Measurements from ENCODE around the gene ING3.

ING3 gene

GRCh38 chr7:121006711-121007315, 56.2 kb downstream of the ING3 start:
- Histone ChIP-seq H3K4me3 (ENCODE audit: low read depth, low read length) (no peak overlapping the region), H3K27ac (ENCODE audit: extremely low read depth, low read depth, low read length) (no peak overlapping the region), H3K36me3 (ENCODE audit: control insufficient read depth in 2 of 2, insufficient read depth in 1 of 2, low read length in 2 of 2) (no peaks in the 10 kb centered on the region), H3K9me3 (ENCODE audit: control insufficient read depth, insufficient read depth, low read depth, low read length) (no peaks in the 10 kb centered on the region), H3K4me1 (ENCODE audit: control insufficient read depth, insufficient read depth, low read length) (no peaks in the 10 kb centered on the region)
- TF ChIP-seq ZNF335 (tag by site-specific recombination; conservative IDR thresholded peaks at IDR 0.05) (no peak), HIC1 (tag by site-specific recombination; IDR thresholded peaks at IDR 0.05) (no peak), ZNF354C (tag by site-specific recombination; IDR thresholded peaks at IDR 0.05; ENCODE audit: borderline replicate concordance, low read depth) (no peak), ZNF707 (tag by site-specific recombination; IDR thresholded peaks at IDR 0.05) (no peak), ZBTB20 (tag by site-specific recombination; IDR thresholded peaks at IDR 0.05) (no peak), YY1 (tag by site-specific recombination; IDR thresholded peaks at IDR 0.05) (no peak), KLF9 (tag by site-specific recombination; IDR thresholded peaks at IDR 0.05; ENCODE audit: low read depth) (no peak), ZNF513 (tag by site-specific recombination; IDR thresholded peaks at IDR 0.05) (no peak), ZNF18 (tag by site-specific recombination; IDR thresholded peaks at IDR 0.05) (no peak)
- ChIA-PET CTCF (interaction anchor here (0.6 to 1.3 kb wide), 2 partner anchors 21 to 75 kb away, joined by 3 to 5 read pairs; no protein-coding TSS in a partner anchor), POLR2A (interaction anchor here (0.6 kb wide), 1 partner anchor 11 kb away, joined by 4 read pairs; no protein-coding TSS in a partner anchor)

- Histone ChIP-seq H3K9me3 (ENCODE audit: control insufficient read depth, insufficient read depth, low read depth, low read length) (no peaks in the 10 kb centered on the region), H3K4me3 (ENCODE audit: low read depth, low read length) (no peak overlapping the region), H3K27ac (ENCODE audit: extremely low read depth, low read depth, low read length) (no peak overlapping the region), H3K4me1 (ENCODE audit: control insufficient read depth, insufficient read depth, low read length) (peaks cover 8% of the 10 kb centered on the region), H3K36me3 (ENCODE audit: control insufficient read depth in 2 of 2, insufficient read depth in 1 of 2, low read length in 2 of 2) (no peaks in the 10 kb centered on the region)
- ChIA-PET CTCF (interaction anchor here (1.2 to 1.4 kb wide), 2 partner anchors 21 to 99 kb away, joined by 4 to 7 read pairs; partner anchors contain the start of gene CPED1), POLR2A (no interaction called here)
- TF ChIP-seq ZNF624 (tag by site-specific recombination; IDR thresholded peaks at IDR 0.05) (no peak), ZEB2 (tag by site-specific recombination; IDR thresholded peaks at IDR 0.05) (no peak)
Observed at GRCh38 chr7:121008816-121009215, 58.2 kb downstream of the ING3 start.

GRCh38 chr7:121011401-121011800, 60.8 kb downstream of the ING3 start:
- CTCF ChIA-PET: interaction anchor here (0.7 to 1.3 kb wide), 3 partner anchors 23 to 159 kb away, joined by 3 to 4 read pairs (median 4); partner anchors contain the start of gene CPED1
- Histone ChIP-seq H3K4me3 (ENCODE audit: low read depth, low read length) (no peak overlapping the region), H3K27ac (ENCODE audit: extremely low read depth, low read depth, low read length) (no peak overlapping the region), H3K36me3 (ENCODE audit: control insufficient read depth in 2 of 2, insufficient read depth in 1 of 2, low read length in 2 of 2) (no peaks in the 10 kb centered on the region), H3K9me3 (ENCODE audit: control insufficient read depth, insufficient read depth, low read depth, low read length) (no peaks in the 10 kb centered on the region), H3K4me1 (ENCODE audit: control insufficient read depth, insufficient read depth, low read length) (peaks cover 8% of the 10 kb centered on the region)
- POLR2A ChIA-PET: no interaction called here
- no peak for TF ChIP-seq ZNF514 (tag by site-specific recombination; IDR thresholded peaks at IDR 0.05)
- no peak for TF ChIP-seq ZNF530 (tag by site-specific recombination; IDR thresholded peaks at IDR 0.05; ENCODE audit: low read depth)
- TF ChIP-seq ZSCAN5A (tag by site-specific recombination; IDR thresholded peaks at IDR 0.05): no peak
- TF ChIP-seq YY2 (tag by site-specific recombination; IDR thresholded peaks at IDR 0.05): no peak
- TF ChIP-seq ELK4 (IDR thresholded peaks at IDR 0.05; ENCODE audit: borderline replicate concordance, low read depth, low read length): no peak
- TF ChIP-seq, protein P1, sequence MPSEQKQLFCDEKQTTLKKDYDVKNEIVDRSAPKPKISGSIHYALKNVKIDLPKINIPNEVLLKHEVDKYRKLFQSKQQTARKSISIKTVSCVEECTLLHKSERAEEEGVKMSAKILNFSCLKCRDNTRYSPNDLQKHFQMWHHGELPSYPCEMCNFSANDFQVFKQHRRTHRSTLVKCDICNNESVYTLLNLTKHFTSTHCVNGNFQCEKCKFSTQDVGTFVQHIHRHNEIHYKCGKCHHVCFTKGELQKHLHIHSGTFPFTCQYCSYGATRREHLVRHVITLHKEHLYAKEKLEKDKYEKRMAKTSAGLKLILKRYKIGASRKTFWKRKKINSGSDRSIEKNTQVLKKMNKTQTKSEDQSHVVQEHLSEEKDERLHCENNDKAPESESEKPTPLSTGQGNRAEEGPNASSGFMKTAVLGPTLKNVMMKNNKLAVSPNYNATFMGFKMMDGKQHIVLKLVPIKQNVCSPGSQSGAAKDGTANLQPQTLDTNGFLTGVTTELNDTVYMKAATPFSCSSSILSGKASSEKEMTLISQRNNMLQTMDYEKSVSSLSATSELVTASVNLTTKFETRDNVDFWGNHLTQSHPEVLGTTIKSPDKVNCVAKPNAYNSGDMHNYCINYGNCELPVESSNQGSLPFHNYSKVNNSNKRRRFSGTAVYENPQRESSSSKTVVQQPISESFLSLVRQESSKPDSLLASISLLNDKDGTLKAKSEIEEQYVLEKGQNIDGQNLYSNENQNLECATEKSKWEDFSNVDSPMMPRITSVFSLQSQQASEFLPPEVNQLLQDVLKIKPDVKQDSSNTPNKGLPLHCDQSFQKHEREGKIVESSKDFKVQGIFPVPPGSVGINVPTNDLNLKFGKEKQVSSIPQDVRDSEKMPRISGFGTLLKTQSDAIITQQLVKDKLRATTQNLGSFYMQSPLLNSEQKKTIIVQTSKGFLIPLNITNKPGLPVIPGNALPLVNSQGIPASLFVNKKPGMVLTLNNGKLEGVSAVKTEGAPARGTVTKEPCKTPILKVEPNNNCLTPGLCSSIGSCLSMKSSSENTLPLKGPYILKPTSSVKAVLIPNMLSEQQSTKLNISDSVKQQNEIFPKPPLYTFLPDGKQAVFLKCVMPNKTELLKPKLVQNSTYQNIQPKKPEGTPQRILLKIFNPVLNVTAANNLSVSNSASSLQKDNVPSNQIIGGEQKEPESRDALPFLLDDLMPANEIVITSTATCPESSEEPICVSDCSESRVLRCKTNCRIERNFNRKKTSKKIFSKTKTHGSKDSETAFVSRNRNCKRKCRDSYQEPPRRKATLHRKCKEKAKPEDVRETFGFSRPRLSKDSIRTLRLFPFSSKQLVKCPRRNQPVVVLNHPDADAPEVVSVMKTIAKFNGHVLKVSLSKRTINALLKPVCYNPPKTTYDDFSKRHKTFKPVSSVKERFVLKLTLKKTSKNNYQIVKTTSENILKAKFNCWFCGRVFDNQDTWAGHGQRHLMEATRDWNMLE (tag by site-specific recombination; conservative IDR thresholded peaks at IDR 0.05; ENCODE audit: low read depth): no peak
